Right lobe of liver (tissue), 4 donors: ENCODE data around the gene TMCO2.

ENCODE experiments used
- POLR2A ChIP-seq: fragments of 450-650 bp; IDR thresholded peaks from one replicate; pipeline ENCODE4 v1.6.1; 2017; ENCODE audit warnings: antibody characterized with exemption, mild to moderate bottlenecking
- TF ChIP-seq, protein P1 (sequence below), 4 donors: fragments of 200-600 bp in 3 of 4; fragments of 450-650 bp in 1 of 4; IDR thresholded peaks; one replicate each; pipeline versions ENCODE4 v1.5.1 to v1.8.0; 2016 to 2022; ENCODE audit warnings: antibody characterized with exemption in 4 of 4, mild to moderate bottlenecking in 2 of 4
- donor health status: DM: no; HTN: no; CAD: no.
- donor health status: DM: no; HTN: no; CAD: no.
- donor health status: DM: no; HTN: yes; CAD: no.

DNA sequence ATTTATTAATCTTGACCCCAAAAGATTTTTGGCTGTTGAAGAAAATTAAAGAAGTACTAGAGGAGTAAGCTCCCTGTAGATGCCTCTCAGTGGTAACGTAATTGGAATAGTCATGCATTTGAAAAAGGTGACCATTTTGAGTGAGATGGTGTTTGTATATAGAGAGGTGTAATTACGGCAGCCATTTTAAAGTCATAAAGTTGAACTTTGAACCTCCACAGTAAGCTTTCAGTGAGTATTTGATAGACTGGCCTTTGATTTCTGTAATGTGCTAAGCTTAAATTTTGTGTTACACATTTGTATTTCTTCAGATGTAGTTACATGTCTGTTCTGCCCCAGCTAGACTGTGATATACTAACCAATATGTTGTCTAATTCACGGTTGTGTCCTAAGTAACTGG, 21.5 kb upstream of the TMCO2 start:
- TF ChIP-seq, protein P1, sequence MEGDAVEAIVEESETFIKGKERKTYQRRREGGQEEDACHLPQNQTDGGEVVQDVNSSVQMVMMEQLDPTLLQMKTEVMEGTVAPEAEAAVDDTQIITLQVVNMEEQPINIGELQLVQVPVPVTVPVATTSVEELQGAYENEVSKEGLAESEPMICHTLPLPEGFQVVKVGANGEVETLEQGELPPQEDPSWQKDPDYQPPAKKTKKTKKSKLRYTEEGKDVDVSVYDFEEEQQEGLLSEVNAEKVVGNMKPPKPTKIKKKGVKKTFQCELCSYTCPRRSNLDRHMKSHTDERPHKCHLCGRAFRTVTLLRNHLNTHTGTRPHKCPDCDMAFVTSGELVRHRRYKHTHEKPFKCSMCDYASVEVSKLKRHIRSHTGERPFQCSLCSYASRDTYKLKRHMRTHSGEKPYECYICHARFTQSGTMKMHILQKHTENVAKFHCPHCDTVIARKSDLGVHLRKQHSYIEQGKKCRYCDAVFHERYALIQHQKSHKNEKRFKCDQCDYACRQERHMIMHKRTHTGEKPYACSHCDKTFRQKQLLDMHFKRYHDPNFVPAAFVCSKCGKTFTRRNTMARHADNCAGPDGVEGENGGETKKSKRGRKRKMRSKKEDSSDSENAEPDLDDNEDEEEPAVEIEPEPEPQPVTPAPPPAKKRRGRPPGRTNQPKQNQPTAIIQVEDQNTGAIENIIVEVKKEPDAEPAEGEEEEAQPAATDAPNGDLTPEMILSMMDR (IDR thresholded peaks at IDR 0.05) = no peak
- no peak for TF ChIP-seq POLR2A
